Skin of body (tissue), 2 donors: ENCODE data around the gene DDN. TPM values are rescaled to one million over a fixed set of nuclear protein-coding genes. Genes with fewer than 3 reads are reported as not detected.

ENCODE experiments used
- DNase-seq: peaks from one replicate; lab custom pipeline; 2025; lab: John Stamatoyannopoulos, UW
- total RNA-seq: library from RNA; depleted of rRNA; stranded (reverse); fragments of >200 nt; gene quantifications from one replicate; pipeline ENCODE4 v1.2.3, GENCODE V29; 2014

Gene DDN
- total RNA-seq, 1 donor from 2014 or later: 0.69 TPM

DNA sequence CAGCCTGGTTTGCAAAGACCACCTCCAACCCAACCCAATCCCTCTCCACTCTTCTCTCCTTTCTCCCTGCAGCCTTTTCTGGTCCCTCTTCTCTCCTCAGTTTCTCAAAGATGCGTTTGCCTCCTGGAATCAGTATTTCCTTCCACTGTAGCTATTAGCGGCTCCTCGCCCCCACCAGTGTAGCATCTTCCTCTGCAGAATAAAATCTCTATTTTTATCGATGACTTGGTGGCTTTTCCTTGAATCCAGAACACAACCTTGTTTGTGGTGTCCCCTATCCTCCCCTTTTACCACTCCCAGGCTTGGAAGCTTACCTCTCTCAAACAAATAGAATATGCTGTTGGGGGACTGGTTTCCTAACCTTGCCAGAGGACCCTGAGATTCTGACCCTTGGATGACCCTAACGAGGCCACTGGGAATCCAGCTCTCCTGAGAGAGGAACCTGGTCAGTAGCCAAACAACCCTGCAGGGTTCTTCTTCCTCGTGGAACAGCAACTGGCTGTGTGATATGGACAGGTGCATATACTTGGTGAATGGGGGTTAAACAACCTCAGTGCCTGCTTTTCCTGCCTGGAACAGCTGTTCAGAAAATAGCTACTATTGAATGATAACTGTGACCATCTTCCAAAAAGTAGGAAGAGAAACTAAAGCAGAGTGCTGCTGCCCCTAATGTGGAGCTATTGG, 16.6 kb downstream of the DDN start:
- no peak for DNase-seq

DNA sequence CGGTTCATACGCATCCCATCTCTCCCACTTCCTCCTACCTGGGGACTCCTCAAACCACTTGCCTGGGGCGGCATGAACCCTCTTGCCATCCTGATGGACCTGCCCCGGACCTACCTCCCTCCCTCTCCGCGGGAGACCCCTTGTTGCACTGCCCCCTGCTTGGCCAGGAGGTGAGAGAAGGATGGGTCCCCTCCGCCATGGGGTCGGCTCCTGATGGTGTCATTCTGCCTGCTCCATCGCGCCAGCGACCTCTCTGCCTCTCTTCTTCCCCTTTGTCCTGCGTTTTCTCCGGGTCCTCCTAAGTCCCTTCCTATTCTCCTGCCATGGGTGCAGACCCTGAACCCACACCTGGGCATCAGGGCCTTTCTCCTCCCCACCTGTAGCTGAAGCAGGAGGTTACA, 17.4 kb downstream of the DDN start:
- DNase-seq: no peak

DNA sequence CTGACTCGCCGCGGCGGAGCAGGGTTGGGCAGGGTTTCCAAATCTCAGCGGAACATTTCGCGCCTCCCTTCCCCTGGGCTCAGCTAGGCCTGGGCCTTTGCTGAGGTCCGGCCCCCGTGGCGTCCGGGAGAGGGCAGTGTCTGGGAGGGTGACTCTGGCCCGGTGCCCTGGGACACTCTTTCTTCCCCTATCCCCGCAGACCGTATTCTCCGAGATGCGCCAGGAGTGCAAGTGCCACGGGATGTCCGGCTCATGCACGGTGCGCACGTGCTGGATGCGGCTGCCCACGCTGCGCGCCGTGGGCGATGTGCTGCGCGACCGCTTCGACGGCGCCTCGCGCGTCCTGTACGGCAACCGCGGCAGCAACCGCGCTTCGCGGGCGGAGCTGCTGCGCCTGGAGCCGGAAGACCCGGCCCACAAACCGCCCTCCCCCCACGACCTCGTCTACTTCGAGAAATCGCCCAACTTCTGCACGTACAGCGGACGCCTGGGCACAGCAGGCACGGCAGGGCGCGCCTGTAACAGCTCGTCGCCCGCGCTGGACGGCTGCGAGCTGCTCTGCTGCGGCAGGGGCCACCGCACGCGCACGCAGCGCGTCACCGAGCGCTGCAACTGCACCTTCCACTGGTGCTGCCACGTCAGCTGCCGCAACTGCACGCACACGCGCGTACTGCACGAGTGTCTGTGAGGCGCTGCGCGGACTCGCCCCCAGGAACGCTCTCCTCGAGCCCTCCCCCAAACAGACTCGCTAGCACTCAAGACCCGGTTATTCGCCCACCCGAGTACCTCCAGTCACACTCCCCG, 18.0 kb downstream of the DDN start:
- DNase-seq: no peak

DNA sequence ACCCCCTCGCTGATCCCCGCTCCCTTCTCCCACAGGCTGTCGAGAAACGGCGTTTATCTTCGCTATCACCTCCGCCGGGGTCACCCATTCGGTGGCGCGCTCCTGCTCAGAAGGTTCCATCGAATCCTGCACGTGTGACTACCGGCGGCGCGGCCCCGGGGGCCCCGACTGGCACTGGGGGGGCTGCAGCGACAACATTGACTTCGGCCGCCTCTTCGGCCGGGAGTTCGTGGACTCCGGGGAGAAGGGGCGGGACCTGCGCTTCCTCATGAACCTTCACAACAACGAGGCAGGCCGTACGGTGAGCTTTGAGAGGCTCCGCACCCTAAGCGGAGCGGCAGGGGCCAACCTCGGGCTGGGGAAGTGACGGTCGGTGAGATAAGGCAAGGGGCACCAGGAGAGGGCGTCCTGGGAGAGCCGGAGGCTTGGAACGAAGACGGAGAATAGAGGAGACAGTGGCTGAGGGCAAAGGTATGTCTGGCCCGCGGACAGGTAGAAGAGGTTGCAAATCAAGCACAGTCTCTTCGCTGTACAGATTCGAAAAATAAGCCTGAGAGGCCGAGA, 18.7 kb downstream of the DDN start:
- no peak for DNase-seq

DNA sequence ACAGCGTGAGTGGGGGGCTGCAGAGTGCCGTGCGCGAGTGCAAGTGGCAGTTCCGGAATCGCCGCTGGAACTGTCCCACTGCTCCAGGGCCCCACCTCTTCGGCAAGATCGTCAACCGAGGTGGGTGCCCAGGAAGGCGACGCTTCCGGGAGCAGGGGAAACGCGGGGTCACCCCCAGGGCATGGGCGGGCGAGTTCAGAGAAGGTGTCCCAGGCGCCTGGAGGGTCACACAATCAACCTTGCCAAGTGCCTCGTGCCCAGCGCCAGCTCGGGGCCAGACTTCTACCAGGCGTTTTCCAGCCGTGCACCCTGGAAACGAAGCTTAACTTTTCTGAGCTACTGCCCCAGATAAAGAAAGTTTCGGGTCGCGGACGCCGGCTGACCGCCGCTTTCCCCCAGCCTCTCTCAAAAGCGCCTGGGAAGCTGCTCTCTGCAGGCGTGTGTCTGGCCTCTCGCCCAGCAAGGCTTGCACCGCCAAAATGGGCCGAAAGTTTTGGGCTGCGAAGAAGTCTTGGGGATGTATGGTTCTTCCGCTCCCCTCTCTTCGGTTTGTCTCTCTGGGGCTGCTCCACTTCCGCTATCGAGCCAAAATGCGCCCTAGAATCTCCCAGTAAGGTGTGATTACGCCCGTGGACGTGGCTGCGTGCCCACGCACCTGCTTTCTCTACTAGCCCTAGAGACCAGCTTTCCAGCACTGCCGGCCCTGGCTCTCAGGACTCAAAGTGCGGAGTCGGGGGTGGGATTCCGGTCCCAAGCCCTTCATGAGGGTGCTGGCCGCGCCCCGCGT, 19.4 kb downstream of the DDN start:
- DNase-seq: no peak

DNA sequence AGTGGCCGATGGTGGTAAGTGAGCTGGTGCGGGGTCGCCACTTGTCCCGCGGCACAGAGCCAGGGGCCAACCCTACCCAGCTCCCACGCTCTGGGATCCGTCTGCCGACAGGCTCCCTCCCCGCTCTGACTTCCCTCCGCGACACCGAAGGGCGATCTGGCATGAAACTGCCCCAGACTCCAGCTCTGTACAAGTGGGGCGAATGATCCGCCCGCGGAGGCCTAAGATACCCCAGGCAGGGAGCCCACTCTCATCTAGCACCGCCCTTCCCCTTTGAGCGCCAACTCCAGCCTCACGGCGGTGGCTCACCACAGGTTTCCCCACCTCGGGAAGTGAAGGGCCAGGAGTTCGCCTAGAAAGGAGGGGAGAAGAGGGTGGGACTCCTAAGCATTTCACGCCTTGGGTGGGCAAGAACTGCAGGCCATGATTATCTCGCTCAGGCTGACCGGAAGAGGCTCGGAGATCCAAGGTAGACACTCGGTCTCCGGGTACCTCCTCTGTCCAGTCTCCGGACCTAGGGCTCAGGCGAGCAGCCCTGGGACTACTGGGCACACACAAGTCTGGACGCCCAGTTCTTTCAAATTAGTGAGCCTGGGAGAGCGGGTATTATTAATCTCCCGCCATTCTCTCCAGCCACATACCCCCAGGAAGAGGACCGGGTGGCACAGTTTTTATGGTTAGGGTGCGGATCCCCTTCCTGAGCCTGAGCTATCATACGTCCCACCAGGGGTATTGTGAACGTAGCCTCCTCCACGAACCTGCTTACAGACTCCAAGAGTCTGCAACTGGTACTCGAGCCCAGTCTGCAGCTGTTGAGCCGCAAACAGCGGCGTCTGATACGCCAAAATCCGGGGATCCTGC, 20.2 kb downstream of the DDN start:
- DNase-seq: no peak

DNA sequence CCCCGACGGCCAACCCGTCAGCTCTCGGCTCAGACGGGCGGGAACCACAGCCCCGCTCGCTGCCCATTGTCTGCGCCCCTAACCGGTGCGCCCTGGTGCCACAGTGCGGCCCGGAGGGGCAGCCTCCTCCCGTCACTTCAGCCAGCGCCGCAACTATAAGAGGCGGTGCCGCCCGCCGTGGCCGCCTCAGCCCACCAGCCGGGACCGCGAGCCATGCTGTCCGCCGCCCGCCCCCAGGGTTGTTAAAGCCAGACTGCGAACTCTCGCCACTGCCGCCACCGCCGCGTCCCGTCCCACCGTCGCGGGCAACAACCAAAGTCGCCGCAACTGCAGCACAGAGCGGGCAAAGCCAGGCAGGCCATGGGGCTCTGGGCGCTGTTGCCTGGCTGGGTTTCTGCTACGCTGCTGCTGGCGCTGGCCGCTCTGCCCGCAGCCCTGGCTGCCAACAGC, 20.9 kb downstream of the DDN start, which contains the start of gene WNT1:
Gene WNT1, plus strand, starts transcription at position 32 of the 450 bp plus-strand sequence. Its CDS starts 329 bp downstream, at position 361.
- no peak for DNase-seq

DNA sequence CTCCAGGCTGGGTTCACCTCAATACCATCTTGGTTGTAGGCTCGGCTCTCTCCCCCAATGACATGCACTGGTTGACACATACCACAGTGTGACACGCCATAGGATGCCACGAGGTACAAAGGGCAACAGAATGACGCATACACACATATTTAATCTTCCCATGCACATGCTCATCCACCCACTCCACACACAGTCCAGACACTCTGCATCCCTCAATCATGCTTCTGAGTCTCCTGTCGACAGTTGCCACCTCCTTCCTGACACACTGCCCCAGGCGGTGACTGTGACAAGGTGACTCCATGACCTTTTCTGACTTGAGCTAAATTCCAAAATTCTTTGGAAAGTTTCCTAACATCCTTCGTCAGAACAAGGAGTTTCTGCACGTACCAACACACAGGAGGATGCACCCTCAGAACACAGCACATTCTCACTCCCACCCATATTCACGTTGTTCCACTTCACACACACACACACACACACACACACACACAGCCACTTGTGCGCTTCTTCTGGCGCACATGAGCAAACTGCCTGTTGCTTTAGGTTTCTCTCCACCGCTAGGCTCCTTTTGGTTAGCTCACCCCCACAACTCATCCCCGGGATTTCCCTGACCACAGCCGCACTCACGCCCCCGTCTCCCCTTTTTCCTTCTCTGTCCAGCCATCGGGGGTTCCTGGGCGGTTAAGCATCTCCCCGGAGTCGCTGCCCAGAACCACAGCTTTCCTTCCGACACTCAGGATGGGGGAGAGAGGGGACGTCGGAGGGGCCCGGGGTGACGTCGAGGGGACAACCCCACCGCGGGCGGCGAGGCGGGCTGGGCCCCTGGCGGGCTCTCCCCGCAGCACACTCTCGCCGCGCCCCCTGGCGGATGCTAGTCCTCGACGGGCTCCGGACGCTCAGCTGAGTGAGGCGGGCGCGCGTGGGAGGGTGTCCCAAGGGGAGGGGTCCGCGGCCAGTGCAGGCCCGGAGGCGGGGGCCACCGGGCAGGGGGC, 21.6 kb downstream of the DDN start:
- DNase-seq: no peak

DNA sequence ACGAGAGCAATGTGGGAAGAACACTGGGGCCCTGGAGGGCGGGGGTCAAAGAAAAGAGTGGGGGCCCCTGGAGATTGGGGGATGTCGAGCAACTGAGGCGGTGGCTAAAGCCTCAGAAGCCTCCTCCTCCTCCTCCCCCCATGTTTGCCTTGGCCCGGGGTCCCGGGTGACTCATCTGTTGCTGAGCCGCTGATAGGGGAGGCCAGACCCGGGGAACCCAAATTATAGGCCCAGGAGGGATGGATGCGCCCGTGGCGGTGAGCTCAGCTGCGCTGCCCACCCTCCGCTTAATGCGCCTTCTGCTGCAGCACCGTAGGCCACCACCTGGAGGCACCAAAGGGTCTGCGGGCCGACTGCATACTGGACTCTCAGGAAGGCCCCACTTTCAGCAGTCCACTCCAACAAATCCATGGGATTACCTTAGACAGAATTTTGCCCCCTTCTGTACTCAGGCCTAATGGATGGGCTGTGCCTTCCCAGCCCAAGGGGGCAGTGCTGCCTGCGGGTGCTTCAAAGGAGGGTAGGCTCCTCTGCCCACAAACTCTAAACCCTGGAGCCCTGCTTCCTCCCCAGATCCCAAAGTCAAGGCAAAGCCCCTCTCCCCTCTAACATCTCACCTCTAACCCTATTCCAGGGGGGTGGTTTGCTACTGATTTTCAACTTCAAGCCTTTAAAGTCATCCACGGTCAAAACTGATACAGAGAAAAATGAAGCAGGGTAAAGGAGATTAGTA, 25.1 kb downstream of the DDN start:
- no peak for DNase-seq

DNA sequence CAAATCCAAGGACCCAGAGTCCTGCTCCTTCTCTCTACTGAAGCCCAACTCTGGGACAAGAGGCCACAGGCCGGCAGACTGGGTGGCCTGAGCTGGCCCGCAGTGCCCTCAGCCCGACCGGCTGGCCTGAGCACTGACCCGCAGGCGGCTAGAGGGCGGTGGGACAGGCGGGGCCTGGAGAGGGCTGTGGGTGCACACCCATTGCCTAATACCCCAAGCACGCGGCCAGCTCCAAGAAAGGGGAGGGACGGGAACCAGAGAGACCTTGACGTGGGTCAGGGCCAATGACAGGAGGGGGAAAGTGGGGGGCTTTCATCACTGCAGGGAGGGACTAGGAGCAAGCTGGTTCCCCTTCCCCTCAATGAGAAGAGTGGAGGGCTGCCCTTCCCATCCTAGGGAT, 25.6 kb downstream of the DDN start:
- DNase-seq: no peak

DNA sequence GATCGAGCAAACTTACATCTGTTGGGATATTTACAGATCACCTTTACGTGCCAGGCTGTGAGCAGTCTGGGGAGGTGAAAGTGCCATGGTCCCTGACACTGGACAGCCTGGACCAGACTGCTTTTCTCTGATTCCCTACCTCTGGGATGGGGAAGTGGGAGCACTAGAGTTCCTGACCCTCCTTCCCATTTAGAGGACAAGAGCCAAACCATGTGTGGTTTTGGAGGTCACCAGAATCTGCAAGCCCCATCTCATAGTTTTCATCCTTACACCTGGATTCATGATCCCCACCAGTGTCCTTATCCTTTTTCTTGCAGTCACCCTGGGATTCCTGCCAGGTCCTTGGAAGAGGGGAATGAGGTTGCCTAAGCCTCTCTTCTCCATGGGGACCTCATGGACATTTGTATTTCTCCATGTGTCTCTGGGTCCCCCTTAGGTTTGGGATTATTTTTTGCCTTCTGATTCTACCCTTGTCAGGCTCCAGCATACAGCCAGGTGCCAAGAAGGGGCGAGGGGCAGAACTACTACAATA, 26.2 kb downstream of the DDN start:
- DNase-seq: no peak

DNA sequence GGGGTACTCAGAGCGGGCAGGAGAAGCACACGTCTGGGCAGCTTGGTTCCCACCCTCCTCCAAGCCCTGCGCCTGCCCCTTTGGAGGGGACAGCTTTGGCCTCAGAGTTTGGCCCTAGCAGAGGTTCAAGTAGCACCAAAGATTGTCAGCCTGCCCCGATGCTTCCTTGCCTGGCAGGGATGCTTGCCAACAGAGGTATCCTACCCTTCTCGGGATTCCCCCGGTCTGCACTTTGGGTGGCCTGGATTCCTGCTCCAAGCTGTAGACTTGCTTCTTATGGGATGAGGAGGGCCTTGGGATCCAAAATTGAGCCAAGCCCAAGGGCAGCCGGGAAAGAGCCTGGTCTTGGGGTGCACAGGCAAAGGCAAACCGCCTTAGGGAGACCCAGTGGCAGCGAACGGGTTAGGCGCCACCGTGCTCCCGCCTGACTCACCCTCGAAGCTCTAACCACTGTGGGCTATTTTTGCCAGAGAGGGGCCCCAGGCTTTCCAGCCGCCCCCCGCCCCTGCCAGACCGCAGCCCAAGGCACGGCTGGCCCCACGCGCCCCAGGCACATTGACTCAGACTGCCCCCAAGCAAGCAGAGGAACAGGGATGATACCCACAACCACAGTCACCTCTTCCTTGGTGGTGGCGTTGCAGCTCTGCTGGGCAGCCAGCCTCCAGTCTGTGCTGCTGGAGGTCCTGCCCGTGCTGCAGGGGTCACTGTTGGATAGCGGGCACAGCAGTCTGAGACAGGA, 26.8 kb downstream of the DDN start:
- DNase-seq: no peak

DNA sequence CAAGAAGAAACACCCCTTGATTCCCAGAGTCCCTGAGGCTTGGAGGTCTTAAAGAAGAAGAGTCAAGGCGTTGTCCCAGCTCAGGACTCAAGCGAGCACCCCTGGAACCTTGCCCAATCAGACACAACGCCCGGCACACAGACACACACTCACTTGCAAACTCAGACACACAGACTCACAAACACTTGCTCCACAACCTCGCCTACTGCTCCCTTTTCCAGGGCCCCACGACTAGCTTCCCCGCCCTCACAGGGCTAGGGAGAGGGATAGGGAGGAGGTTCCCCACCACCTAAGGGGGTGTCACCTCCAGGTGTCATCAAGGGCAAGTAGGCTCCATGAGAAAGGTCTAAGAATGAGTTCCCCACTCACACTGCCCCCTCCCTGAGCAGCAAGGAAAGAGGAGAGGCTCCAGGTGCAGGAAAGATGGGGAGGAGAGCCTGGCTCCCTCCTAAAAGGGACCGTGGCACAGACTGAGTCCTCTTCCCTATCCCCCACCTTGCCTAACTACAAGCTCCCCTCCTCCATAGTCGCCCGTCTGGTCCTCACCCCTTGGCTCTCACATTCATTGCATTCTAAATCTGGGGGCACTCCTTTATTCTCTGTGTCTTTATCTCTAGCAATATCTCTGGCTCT, 28.4 kb downstream of the DDN start:
- DNase-seq: no peak

DNA sequence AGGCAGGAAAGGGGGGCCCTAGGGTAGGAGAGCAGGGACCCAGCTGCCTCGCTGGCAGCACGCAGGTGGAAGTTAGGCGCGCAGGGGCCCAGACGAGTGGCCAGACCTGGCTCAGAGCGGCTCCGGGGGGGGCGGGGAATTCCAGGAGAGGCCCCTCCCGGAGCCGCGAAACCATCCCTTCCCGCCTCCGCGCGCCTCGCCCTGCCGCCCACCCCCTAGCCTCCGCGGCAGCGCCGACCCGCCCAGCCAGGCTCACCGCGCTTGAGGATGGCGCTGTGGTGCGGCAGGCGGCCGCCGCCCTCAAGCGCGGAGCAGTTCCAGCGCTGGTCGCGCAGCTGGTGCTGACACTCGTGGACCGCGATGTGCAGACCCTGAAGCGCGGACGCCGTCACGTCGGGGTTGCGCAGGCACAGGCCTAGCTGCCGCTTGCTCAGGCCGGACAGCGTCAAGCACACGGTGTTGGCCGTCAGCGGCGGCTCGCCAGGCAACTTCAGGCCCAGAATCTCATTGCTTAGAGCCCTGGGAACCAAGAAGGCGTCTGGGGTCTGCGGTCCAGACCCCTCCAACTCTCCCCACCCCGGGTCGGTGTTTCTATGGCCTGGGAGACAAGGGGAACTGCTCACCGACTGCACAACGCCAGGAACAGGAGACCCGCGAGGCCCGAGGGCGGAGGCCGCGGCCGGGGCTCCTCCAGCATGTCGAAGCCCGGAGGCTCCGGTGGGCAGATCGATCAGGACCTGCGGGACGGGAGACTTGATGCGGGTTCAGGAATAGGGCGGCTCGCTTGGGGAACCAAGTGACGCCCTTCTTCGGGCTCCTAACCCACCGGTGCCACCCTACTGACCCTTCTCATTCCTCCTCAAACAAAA, 29.1 kb downstream of the DDN start:
- no peak for DNase-seq

DNA sequence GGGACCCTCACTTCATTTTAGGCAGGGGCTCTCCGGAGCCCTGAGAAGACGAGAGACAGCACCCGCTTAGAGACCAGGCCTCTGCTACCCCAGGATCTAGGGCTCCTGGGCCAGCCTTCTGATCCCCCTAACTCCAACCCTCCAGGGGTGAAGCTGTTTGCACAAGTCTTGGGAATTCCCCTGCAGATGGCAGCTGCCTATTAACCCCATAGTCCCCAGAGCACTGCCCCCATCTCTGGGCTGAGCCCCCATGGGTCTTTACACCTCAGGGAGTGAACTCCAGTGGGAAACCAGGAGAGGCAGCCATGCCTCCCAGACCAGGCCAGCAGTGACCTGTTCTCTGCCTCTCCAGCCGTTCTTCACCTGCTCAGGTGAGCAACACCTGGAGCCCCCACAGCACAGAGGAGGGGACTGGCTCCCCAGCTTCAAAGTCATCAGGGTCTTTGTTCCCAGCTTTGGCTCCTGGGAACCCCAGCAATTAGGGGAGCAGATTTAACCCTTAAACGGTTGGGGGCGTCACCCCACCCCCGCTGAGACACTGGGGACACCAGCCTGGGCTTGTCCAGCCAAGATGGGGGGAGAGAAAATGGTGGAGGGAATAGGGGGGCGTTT, 29.9 kb downstream of the DDN start:
- no peak for DNase-seq

DNA sequence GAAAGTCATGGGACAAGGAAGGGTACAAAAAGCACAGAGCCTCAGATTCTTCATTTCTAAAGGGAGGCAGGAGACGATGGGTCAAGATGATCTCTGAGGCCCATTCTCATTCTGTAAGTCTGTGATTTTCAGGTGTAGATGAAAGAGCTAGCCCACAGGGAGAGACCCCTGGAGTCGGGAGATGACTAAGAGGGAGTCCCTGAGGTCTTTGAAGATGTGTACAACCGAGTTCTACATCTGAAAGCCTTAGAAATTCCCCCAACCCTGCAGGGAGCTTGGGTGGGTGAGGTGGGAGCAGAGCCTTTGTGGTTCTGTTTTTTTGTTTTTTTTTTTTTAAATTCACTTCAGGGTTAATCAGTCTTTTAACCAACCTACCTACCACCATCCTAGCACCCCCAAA, 30.7 kb downstream of the DDN start:
- no peak for DNase-seq
